Ovary (tissue), 9 donors: ENCODE measurements around the gene BACH2. TPM values are rescaled to one million over a fixed set of nuclear protein-coding genes. Genes with fewer than 3 reads are reported as not detected.

Experiments
- DNase-seq, 5 donors: peaks; one replicate each; pipeline ENCODE4 v3.0.0-alpha.2; 2019 to 2020
- H3K27ac ChIP-seq, 2 donors: fragments of 200-600 bp; one replicate each; pipeline versions ENCODE4 v1.5.1 to v1.8.0; 2019 to 2022
- H3K27me3 ChIP-seq: fragments of 200-600 bp; one replicate; pipeline ENCODE4 v1.8.0; 2022
- H3K36me3 ChIP-seq: fragments of 200-600 bp; sonication (generic); one replicate; pipeline ENCODE4 v1.5.1; 2019
- H3K4me1 ChIP-seq: one replicate; pipeline ENCODE4 v1.8.1; 2013; ENCODE audit warnings: mild to moderate bottlenecking, moderate library complexity; ENCODE audit not compliant: insufficient read depth
- H3K4me3 ChIP-seq: fragments of 200-600 bp; sonication (generic); one replicate; pipeline ENCODE4 v1.5.1; 2017
- H3K9me3 ChIP-seq, 2 donors: fragments of 200-600 bp in 1 of 2; sonication (generic) in 1 of 2; one replicate each; pipeline versions ENCODE4 v1.5.1 to v1.8.1; 2013 to 2019; ENCODE audit warnings: mild to moderate bottlenecking in 1 of 2, moderate library complexity in 1 of 2
- EP300 ChIP-seq: sonication (generic); formaldehyde crosslinking; IDR thresholded peaks from one replicate; pipeline ENCODE4 v1.6.1; 2017; ENCODE audit warnings: antibody characterized with exemption
- POLR2A ChIP-seq: fragments of 450-650 bp; IDR thresholded peaks from one replicate; pipeline ENCODE4 v1.6.1; 2017; ENCODE audit warnings: antibody characterized with exemption, mild to moderate bottlenecking, moderate library complexity
- WGBS, 3 donors: extraction: QIAGEN DNeasy Blood & Tissue Kit in 1 of 3; methylation state at CpG; one replicate each; pipeline versions ENCODE4 v1.1.5 to v1.1.7; 2013 to 2017; 5-methylcytosine and 5-hydroxymethylcytosine counted together
- intact Hi-C, 4 donors: fragments of 100-400 bp; cut with DNase I; formaldehyde crosslinking; loops; one replicate each; pipeline versions ENCODE4 v1.11.0 to v1.15.1; 2022 to 2023
- polyA plus RNA-seq, 2 donors: library from polyadenylated mRNA; stranded (reverse); fragments of 200-250 nt in 1 of 2; fragments of 350-450 nt in 1 of 2; fragmentation: Illumina TruSeq in 1 of 2; extraction: RNeasy Lipid Tissue Mini Kit (QIAGEN cat#74804) in 1 of 2; gene quantifications; one replicate each; pipeline ENCODE4 v1.2.3, GENCODE V29; 2013 to 2014
- total RNA-seq, 7 donors: library from RNA; depleted of rRNA in 2 of 7; stranded (reverse); fragments of >200 nt in 2 of 7; fragmentation: NEBNext Ultra II Directional in 3 of 7; extraction: Animal tissue kit (Norgen Biotek cat#: 25700) in 3 of 7; gene quantifications; one replicate each; pipeline versions ENCODE4 v1.1.0 to v1.2.4, GENCODE V29; 2016 to 2023
- TF ChIP-seq, protein P1 (sequence below), 3 donors: fragments of 450-650 bp in 2 of 3; fragments of 200-600 bp in 1 of 3; IDR thresholded peaks; one replicate each; pipeline versions ENCODE4 v1.5.1 to v1.8.0; 2016 to 2022; ENCODE audit warnings: antibody characterized with exemption in 3 of 3, mild to moderate bottlenecking in 1 of 3
- donor health status: DM: no; HTN: no; CAD: no; lungs with moderate emphysema.
- donor health status: DM: no; HTN: no; CAD: no.
- donor health status: Bipolar disorder and iron deficiency.
- donor health status: DM: yes; HTN: yes; CAD: no.
- donor health status: DM: no; HTN: no; CAD: no.
- donor health status: DM: yes; HTN: yes; CAD: no.

The BACH2 gene
- total and polyA plus RNA-seq, 9 donors, result 2.6 to 19.2 (median 10.5) TPM

DNA sequence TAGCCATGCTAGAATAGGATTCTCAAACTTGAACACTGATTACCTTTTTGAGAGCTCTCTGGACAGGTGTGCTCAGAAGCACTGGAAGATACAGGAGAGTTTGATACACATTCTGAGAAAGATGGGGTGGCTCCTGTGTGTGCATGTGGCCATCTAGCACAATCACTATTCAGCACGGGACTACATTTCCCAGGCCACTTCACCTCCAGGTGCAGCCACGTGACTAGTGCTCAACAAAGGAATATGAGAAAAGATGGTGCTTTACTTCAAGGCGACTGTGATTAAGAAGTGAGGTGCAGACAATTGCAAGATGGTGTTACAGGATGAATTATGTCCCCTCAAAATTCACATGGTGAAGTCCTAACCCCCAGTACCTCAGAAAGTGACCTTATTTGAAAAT is 103.8 kb downstream of the BACH2 start:
- no peaks in the 10 kb centered on the region for H3K27me3 ChIP-seq

GRCh38 chr6:90190752-90191395 is 105.8 kb downstream of the BACH2 start:
- H3K4me1 ChIP-seq, result no peaks in the 10 kb centered on the region
- no peaks in the 10 kb centered on the region for H3K9me3 ChIP-seq
- no peak for DNase-seq
- TF ChIP-seq EP300 (no peak), POLR2A (no peak)
- TF ChIP-seq, protein P1, sequence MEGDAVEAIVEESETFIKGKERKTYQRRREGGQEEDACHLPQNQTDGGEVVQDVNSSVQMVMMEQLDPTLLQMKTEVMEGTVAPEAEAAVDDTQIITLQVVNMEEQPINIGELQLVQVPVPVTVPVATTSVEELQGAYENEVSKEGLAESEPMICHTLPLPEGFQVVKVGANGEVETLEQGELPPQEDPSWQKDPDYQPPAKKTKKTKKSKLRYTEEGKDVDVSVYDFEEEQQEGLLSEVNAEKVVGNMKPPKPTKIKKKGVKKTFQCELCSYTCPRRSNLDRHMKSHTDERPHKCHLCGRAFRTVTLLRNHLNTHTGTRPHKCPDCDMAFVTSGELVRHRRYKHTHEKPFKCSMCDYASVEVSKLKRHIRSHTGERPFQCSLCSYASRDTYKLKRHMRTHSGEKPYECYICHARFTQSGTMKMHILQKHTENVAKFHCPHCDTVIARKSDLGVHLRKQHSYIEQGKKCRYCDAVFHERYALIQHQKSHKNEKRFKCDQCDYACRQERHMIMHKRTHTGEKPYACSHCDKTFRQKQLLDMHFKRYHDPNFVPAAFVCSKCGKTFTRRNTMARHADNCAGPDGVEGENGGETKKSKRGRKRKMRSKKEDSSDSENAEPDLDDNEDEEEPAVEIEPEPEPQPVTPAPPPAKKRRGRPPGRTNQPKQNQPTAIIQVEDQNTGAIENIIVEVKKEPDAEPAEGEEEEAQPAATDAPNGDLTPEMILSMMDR (IDR thresholded peaks at IDR 0.05), result no peak
- 70 to 81% (median 78%) methylated on average over 5 of the region's 5 CpGs for WGBS, 3 donors
- H3K4me3 ChIP-seq, result no peak overlapping the region
- no peak overlapping the region for H3K27ac ChIP-seq
- intact Hi-C loops, result no loop called here
- no peaks in the 10 kb centered on the region for H3K27me3 ChIP-seq
- H3K36me3 ChIP-seq, result no peaks in the 10 kb centered on the region

More for the DNA sequence above, 103.8 kb downstream of the BACH2 start:
- Histone ChIP-seq H3K36me3 (no peaks in the 10 kb centered on the region), H3K4me3 (no peak overlapping the region), H3K4me1 (no peaks in the 10 kb centered on the region), H3K9me3 (no peaks in the 10 kb centered on the region), H3K27ac (no peak overlapping the region)
- TF ChIP-seq POLR2A, result no peak
- TF ChIP-seq EP300, result no peak
- TF ChIP-seq, protein P1 (IDR thresholded peaks at IDR 0.05), result no peak
- intact Hi-C loops, result no loop called here
- DNase-seq, result no peak
- 92 to 96% (median 92%) methylated on average over 3 of the region's 3 CpGs for WGBS, 3 donors

DNA sequence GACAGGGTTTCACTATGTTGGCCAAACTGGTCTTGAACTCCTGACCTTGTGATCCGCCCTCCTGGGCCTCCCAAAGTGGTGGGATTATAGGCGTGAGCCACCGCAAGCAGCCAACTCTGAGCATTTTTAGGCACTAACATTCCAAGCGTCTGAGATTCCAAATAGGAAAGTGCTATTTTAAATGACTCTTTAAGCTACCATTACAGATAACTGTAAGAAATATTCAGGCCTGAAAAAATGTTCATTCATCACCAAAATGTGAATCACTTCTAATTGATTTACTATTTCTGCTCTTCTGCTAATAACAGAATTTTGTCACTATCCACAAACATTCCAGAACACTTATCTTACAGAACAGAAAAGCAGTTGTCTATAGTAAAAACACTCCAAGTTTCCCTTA is 106.5 kb downstream of the BACH2 start:
- no peak for DNase-seq
- no peak for TF ChIP-seq EP300
- no peak for TF ChIP-seq POLR2A
- TF ChIP-seq, protein P1 (IDR thresholded peaks at IDR 0.05), result no peak
- no peaks in the 10 kb centered on the region for H3K27me3 ChIP-seq
- no peak overlapping the region for H3K27ac ChIP-seq
- 65 to 87% (median 83%) methylated on average over 4 of the region's 4 CpGs for WGBS, 3 donors
- intact Hi-C loops, result no loop called here
- H3K4me1 ChIP-seq, result no peaks in the 10 kb centered on the region
- no peaks in the 10 kb centered on the region for H3K9me3 ChIP-seq
- H3K4me3 ChIP-seq, result no peak overlapping the region
- H3K36me3 ChIP-seq, result no peaks in the 10 kb centered on the region

- no peak overlapping the region for H3K27ac ChIP-seq
- no peak for DNase-seq
- intact Hi-C loops, result no loop called here
- no peaks in the 10 kb centered on the region for H3K36me3 ChIP-seq
- TF ChIP-seq, protein P1 (IDR thresholded peaks at IDR 0.05), result no peak
- TF ChIP-seq EP300 (no peak), POLR2A (no peak)
- H3K9me3 ChIP-seq, result no peaks in the 10 kb centered on the region
- H3K4me3 ChIP-seq, result no peak overlapping the region
- H3K4me1 ChIP-seq, result no peaks in the 10 kb centered on the region
- H3K27me3 ChIP-seq, result no peaks in the 10 kb centered on the region
- 89 to 95% (median 93%) methylated on average over 8 of the region's 8 CpGs for WGBS, 3 donors
These were observed 109.1 kb downstream of the BACH2 start for GRCh38 chr6:90187437-90188121.
